Mammary epithelial cell (primary cell): ENCODE measurements around the gene DEFB123.

Experiments used
- EZH2 ChIP-seq: IDR thresholded peaks from 2 replicates; pipeline ENCODE4 v1.6.1; 2012; ENCODE audit warnings: low read length, inconsistent platforms, borderline replicate concordance
- TF ChIP-seq, protein P1 (sequence below), 2 donors: IDR thresholded peaks in 1 of 2; conservative IDR thresholded peaks in 1 of 2; 2 replicates each; pipeline ENCODE4 v1.5.1; 2011 to 2012; ENCODE audit warnings: inconsistent platforms in 2 of 2, low read length in 2 of 2, mild to moderate bottlenecking in 2 of 2, control low read depth in 1 of 2, low read depth in 1 of 2; ENCODE audit not compliant: insufficient read depth in 1 of 2; ENCODE audit errors: extremely low read depth in 1 of 2

DNA sequence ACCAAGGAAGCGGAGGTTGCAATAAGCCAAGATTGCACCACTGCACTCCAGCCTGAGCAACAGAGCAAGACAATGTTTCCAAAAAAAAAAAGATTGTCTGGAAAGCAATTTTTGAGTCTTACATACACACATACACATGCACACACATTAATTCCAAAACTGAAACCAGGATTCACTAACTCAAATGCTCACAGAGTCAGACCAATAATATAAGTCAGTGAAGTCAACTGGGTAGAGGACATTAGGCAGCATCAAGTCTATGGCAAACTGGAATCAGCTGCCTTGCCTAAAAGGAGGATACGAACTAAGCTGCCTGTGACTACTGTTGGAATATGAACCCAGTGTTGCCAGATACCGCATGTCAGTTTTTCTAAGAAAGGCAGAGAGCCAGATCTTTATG lies 50.3 kb downstream of the DEFB123 start:
- TF ChIP-seq, protein P1, sequence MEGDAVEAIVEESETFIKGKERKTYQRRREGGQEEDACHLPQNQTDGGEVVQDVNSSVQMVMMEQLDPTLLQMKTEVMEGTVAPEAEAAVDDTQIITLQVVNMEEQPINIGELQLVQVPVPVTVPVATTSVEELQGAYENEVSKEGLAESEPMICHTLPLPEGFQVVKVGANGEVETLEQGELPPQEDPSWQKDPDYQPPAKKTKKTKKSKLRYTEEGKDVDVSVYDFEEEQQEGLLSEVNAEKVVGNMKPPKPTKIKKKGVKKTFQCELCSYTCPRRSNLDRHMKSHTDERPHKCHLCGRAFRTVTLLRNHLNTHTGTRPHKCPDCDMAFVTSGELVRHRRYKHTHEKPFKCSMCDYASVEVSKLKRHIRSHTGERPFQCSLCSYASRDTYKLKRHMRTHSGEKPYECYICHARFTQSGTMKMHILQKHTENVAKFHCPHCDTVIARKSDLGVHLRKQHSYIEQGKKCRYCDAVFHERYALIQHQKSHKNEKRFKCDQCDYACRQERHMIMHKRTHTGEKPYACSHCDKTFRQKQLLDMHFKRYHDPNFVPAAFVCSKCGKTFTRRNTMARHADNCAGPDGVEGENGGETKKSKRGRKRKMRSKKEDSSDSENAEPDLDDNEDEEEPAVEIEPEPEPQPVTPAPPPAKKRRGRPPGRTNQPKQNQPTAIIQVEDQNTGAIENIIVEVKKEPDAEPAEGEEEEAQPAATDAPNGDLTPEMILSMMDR (conservative IDR thresholded peaks at IDR 0.05 in 1 of 2, IDR thresholded peaks at IDR 0.05 in 1 of 2; ENCODE audit: extremely low read depth in 1 of 2, insufficient read depth in 1 of 2, low read depth in 1 of 2, low read length in 2 of 2), result no peak
- TF ChIP-seq EZH2, result no peak
